Neural progenitor cell (in vitro differentiated cells): ENCODE results near the gene HEXD.

ENCODE experiments used
- CTCF ChIP-seq: fragments of 200-600 bp; sonication (generic); IDR thresholded peaks from 2 replicates; pipeline ENCODE4 v1.5.1; 2017; ENCODE audit warnings: antibody characterized with exemption, mild to moderate bottlenecking
- EZH2 ChIP-seq: fragments of 200-600 bp; sonication (generic); IDR thresholded peaks from 2 replicates; pipeline ENCODE4 v1.6.1; 2017; ENCODE audit warnings: antibody characterized with exemption, mild to moderate bottlenecking, moderate library complexity
- EZH2phosphoT487 ChIP-seq: fragments of 200-600 bp; sonication (generic); IDR thresholded peaks from 2 replicates; pipeline ENCODE4 v1.6.1; 2017; ENCODE audit warnings: antibody characterized with exemption

GRCh38 chr17:82370471-82371332, 47.4 kb upstream of the HEXD start:
- TF ChIP-seq CTCF (no peak), EZH2 (no peak), EZH2phosphoT487 (no peak)
